Colonic mucosa (tissue), 4 donors: ENCODE results near the gene TIPARP. TPM values are rescaled to one million over a fixed set of nuclear protein-coding genes. Genes with fewer than 3 reads are reported as not detected.
A peak's percentile ranks its signal among the peaks of the same experiment; 100 is the strongest.

ENCODE experiments used
- DNase-seq: peaks from one replicate; pipeline ENCODE4 v3.0.0-alpha.2; 2020
- H3K27ac ChIP-seq: fragments of 200-600 bp; one replicate; pipeline ENCODE4 v1.8.0; 2021
- H3K27me3 ChIP-seq: fragments of 200-600 bp; one replicate; pipeline ENCODE4 v1.8.0; 2021
- H3K36me3 ChIP-seq: fragments of 200-600 bp; one replicate; pipeline ENCODE4 v1.8.0; 2021
- H3K4me1 ChIP-seq: fragments of 200-600 bp; one replicate; pipeline ENCODE4 v1.8.0; 2021; ENCODE audit warnings: mild to moderate bottlenecking
- H3K4me3 ChIP-seq: fragments of 200-600 bp; one replicate; pipeline ENCODE4 v1.8.0; 2021
- H3K9ac ChIP-seq, 2 donors: one replicate each; pipeline ENCODE4 v1.7.0; 2013; ENCODE audit warnings: control low read depth in 2 of 2, low read depth in 2 of 2, low read length in 2 of 2
- H3K9me3 ChIP-seq: fragments of 200-600 bp; one replicate; pipeline ENCODE4 v1.8.0; 2021
- intact Hi-C: fragments of 100-400 bp; cut with DNase I; formaldehyde crosslinking; loops from one replicate; pipeline ENCODE4 v1.14.1; 2022
- total RNA-seq, 2 donors: library from RNA; stranded (reverse); fragmentation: NEBNext Ultra II Directional in 1 of 2; extraction: Animal tissue kit (Norgen Biotek cat#: 25700) in 1 of 2; gene quantifications; one replicate each; pipeline ENCODE4 v1.2.1, GENCODE V29; 2021
- TF ChIP-seq, protein P1 (sequence below): fragments of 200-600 bp; IDR thresholded peaks from one replicate; pipeline ENCODE4 v1.8.0; 2022; ENCODE audit warnings: antibody characterized with exemption, mild to moderate bottlenecking
- donor health status: healthy.
- donor health status: DM: no; HTN: no; CAD: no.
- donor health status: DM: no; HTN: no; CAD: no.

TIPARP gene
- total RNA-seq, 2 donors from 2014 or later, result 15.2 to 30.2 TPM

DNA sequence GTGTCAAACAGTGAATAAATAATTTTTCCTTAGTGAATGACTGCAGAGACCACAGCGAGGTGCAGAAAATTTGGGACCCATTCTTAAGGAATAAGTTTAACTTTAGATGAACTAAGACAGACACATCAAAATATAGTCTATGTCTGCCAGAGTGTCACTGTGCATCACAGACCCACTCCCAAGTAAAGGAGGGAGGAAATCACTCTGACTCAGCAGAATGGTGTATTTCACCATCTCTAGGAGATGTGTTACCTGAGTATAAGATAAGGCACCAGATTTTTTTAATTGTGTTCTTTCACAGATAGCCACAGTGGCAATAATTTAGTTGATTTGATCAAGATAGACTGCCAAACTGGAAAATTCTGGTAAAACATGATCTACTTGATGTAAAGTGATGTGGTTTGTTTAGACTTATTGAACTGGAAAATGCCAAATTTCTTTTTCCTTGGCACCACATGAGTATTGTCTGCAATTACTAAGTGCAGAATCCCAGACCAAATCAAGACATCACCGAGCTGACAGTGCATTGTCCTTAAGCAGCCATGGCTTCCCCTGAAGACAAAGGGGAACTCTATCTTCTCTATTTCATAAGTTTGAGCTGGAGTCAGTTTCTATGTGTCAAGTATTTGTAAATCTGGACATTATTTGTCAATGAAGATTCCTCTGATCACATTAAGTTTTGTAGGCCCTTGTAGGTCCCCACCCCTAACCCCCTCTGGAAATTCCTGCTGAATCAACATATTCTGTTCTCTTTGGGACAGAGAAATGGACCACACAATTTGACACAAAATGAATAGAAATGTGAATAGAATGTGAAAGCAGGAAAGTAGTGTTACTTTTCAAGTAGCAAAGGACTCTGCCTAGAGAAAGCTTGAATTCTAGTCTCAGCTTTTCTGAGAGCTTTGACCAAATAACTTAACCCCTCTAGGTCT is 47.6 kb downstream of the TIPARP start:
- no peaks in the 10 kb centered on the region for H3K4me1 ChIP-seq
- H3K9me3 ChIP-seq, result no peaks in the 10 kb centered on the region
- H3K4me3 ChIP-seq, result no peak overlapping the region
- TF ChIP-seq, protein P1, sequence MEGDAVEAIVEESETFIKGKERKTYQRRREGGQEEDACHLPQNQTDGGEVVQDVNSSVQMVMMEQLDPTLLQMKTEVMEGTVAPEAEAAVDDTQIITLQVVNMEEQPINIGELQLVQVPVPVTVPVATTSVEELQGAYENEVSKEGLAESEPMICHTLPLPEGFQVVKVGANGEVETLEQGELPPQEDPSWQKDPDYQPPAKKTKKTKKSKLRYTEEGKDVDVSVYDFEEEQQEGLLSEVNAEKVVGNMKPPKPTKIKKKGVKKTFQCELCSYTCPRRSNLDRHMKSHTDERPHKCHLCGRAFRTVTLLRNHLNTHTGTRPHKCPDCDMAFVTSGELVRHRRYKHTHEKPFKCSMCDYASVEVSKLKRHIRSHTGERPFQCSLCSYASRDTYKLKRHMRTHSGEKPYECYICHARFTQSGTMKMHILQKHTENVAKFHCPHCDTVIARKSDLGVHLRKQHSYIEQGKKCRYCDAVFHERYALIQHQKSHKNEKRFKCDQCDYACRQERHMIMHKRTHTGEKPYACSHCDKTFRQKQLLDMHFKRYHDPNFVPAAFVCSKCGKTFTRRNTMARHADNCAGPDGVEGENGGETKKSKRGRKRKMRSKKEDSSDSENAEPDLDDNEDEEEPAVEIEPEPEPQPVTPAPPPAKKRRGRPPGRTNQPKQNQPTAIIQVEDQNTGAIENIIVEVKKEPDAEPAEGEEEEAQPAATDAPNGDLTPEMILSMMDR, result no peak
- no peak overlapping the region for H3K27ac ChIP-seq
- no peaks in the 10 kb centered on the region for H3K27me3 ChIP-seq
- H3K36me3 ChIP-seq, result no peaks in the 10 kb centered on the region
- H3K9ac ChIP-seq, result no peak overlapping the region
- intact Hi-C loops, result no loop called here
- no peak for DNase-seq

DNA sequence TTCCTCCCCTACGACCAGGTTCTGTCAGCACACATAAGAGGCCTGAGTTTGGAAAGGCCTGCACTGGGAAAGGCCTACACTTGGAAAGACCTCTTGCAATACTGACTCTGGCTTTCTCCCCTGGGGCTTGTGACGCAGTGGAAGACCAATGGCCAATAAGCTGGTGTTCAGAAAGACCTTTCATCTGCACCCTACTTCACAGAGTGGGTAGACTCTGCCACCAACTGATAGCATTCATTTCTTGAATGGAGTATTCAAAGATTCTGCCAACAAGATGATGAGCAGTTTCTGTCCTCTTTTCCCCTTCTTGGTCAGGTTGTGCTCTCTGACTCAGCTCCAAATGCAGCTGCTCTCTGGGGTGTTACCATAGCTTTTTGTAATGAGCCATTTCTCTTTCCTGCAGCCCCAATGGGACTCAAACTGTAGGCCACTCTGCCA is 48.8 kb downstream of the TIPARP start:
- Histone ChIP-seq H3K4me1 (no peaks in the 10 kb centered on the region), H3K27me3 (no peaks in the 10 kb centered on the region)
- TF ChIP-seq, protein P1, result no peak

DNA sequence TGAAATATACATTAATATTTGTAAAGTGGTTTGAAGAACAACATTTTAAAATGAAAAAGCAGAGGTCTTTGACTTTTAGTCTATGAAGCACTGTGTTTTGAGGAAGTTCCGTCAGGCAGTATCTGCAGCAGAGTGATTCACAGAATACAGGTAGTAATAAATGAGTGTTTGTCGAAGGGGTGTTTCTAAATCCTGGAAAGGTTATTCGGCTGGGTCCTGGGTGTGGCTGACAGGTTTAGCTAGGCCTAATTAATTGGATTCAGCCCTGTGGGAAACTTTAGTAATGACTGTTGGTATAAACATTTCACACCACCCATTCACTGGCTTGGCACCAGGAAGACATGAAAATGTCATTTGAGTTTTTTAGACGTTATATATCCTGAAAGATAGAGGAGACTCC is 51.3 kb downstream of the TIPARP start:
- H3K9me3 ChIP-seq, result no peaks in the 10 kb centered on the region
- peak; percentile 71 for DNase-seq
- H3K4me3 ChIP-seq, result no peak overlapping the region
- H3K9ac ChIP-seq, result no peak overlapping the region
- H3K27ac ChIP-seq, result no peak overlapping the region
- H3K27me3 ChIP-seq, result no peaks in the 10 kb centered on the region
- H3K36me3 ChIP-seq, result no peaks in the 10 kb centered on the region
- intact Hi-C loops, result no loop called here
- TF ChIP-seq, protein P1, result no peak
- H3K4me1 ChIP-seq, result no peaks in the 10 kb centered on the region

More for the DNA sequence above, 48.8 kb downstream of the TIPARP start:
- Histone ChIP-seq H3K27ac (no peak overlapping the region), H3K4me3 (no peak overlapping the region), H3K36me3 (no peaks in the 10 kb centered on the region), H3K9ac (no peak overlapping the region), H3K9me3 (no peaks in the 10 kb centered on the region)
- no peak for DNase-seq
- intact Hi-C loops, result no loop called here

DNA sequence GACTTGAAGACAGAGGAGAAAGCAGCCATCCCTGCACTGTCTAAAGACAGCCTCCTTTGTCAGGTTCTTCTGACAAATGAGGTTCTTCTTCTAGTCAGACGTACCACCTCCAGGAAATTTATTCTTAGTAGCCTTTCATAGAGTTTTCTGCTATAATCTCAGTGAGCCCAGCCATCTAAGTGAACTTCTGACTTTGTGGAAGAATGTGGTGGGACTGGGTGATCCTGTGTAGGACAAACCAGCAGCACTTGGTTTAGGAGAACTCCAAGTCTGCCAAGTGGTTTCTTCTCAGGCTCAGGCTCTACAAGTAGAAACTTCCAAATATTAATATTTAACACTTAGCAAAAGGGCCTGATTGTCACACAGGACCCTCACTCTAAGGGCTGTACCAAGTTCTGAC is 52.1 kb downstream of the TIPARP start:
- Histone ChIP-seq H3K4me1 (no peaks in the 10 kb centered on the region), H3K9ac (no peak overlapping the region), H3K4me3 (no peak overlapping the region), H3K36me3 (no peaks in the 10 kb centered on the region), H3K27ac (no peak overlapping the region), H3K9me3 (no peaks in the 10 kb centered on the region), H3K27me3 (no peaks in the 10 kb centered on the region)
- intact Hi-C loops, result no loop called here
- TF ChIP-seq, protein P1, result no peak
- no peak for DNase-seq

DNA sequence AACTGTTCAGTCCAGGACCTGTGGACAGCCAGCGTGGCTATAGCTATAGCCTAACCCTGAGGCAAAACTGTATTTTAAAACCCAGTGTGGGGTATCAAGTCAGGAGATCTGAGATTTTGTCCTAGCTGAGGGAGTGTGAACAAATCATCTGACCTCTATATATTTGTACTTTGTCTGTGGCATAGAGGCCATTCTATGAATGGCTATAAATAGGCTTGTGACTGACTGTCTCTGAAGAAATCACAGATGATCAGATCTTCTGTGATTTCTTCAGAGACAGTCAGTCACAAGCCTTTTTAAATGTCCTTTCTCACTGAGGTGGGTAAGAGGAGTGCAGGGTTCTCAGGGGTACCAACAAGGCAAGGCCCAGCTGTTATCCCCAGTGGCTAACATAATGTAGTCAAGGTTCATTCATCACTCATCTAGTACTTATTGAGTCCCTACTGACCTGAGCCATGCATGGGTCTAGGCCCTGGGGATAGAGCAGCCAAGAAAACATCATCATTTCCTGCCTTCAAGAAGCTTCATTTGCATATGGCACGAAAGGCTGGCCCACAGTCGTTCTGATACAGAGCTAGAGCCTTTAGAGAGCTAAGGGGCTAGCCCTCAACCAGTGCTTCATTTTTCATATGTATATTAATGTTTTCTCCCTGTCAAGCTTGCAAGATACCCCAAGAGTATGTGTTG is 53.3 kb downstream of the TIPARP start:
- no peaks in the 10 kb centered on the region for H3K4me1 ChIP-seq
- DNase-seq, result no peak
- H3K27ac ChIP-seq, result no peak overlapping the region
- H3K9me3 ChIP-seq, result no peaks in the 10 kb centered on the region
- no peak overlapping the region for H3K9ac ChIP-seq
- H3K27me3 ChIP-seq, result no peaks in the 10 kb centered on the region
- TF ChIP-seq, protein P1, result no peak
- no peaks in the 10 kb centered on the region for H3K36me3 ChIP-seq
- no peak overlapping the region for H3K4me3 ChIP-seq
- intact Hi-C loops, result no loop called here
